HFFc6 (cell line): Measurements from ENCODE around the gene LEKR1. TPM values are rescaled to one million over a fixed set of nuclear protein-coding genes. Genes with fewer than 3 reads are reported as not detected.

Experiments used
- DNase-seq: peaks from one replicate; pipeline ENCODE4 v3.0.0-alpha.2; 2018
- H3K27ac Mint-ChIP-seq: 2 replicates; pipeline ENCODE4 v1.8.0; 2020; ENCODE audit warnings: mild to moderate bottlenecking, mixed read lengths
- H3K27me3 Mint-ChIP-seq: 2 replicates; pipeline ENCODE4 v1.8.0; 2021; ENCODE audit warnings: mild to moderate bottlenecking, moderate library complexity, mixed read lengths; ENCODE audit not compliant: insufficient read depth
- H3K36me3 Mint-ChIP-seq: 2 replicates; pipeline ENCODE4 v1.8.0; 2021; ENCODE audit warnings: low read depth, mixed read lengths
- H3K4me1 Mint-ChIP-seq: 2 replicates; pipeline ENCODE4 v1.8.0; 2020; ENCODE audit warnings: low read depth, mixed read lengths
- H3K4me3 Mint-ChIP-seq: 2 replicates; pipeline ENCODE4 v1.8.0; 2020; ENCODE audit warnings: mild to moderate bottlenecking, moderate library complexity, mixed read lengths
- H3K9me3 Mint-ChIP-seq: 2 replicates; pipeline ENCODE4 v1.8.0; 2020; ENCODE audit warnings: mild to moderate bottlenecking, mixed read lengths
- total RNA-seq, 6 experiments: library from RNA; stranded (reverse); fragmentation: NEBNext Ultra II Directional; extraction: Animal tissue kit (Norgen Biotek cat#: 25700); gene quantifications; 2 replicates in 1 of 6; 3 replicates in 5 of 6; pipeline ENCODE4 v1.2.3, GENCODE V29; 2021
- TF ChIP-seq, protein P1 (sequence below): fragments of 200-600 bp; sonication (generic); IDR thresholded peaks from 2 replicates; pipeline ENCODE4 v1.5.0; 2021; ENCODE audit warnings: antibody characterized with exemption, mild to moderate bottlenecking

LEKR1 gene
- total RNA-seq, 6 experiments from 2014 or later, result 0.40 to 1.0 (median 0.77) TPM

DNA sequence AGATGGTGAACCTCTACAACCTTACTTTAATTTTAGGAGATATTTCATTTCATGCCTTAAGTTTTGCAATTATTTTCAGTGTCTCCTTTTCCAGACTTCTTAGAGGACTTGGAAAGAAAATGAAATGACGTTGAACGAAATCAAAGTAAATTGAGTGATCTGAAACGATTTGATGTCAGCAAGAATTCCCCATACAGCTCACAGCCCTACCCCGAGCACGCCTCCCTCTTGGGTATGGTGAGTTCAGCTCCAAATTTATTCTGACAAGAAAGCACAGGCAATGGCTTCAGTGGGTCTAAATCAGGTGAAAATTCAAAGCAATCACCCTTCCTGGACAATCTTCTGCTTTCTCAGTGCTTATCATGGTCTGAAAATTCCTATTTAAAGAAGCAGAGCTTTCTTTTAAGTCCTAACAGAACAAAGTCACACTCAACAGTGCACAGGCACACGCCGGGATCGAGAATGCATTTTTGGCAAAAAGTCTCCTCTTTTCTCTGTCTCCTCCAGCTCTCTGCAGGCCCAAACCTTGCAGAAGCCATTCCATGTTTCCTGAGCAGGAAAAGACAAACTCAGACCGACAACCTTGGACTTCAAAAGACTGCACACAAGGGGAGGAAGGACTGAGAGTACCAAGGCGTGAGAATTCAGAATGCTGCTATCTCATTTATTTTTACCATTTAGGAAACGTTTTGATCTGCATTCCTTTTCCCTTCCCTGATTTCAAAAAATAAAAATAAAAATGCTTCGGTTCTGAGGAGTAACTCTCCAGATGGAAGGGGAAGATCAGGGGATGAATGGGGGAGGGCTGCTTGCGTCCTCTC, 261.8 kb downstream of the LEKR1 start:
- Mint-ChIP-seq H3K4me3 (peak overlapping the region; percentile 89), H3K27ac (peak overlapping the region; percentile 95), H3K9me3 (no peaks in the 10 kb centered on the region), H3K4me1 (peaks cover 58% of the 10 kb centered on the region), H3K27me3 (no peaks in the 10 kb centered on the region; the same call in 1 of the 2 replicates), H3K36me3 (no peaks in the 10 kb centered on the region)
- TF ChIP-seq, protein P1, sequence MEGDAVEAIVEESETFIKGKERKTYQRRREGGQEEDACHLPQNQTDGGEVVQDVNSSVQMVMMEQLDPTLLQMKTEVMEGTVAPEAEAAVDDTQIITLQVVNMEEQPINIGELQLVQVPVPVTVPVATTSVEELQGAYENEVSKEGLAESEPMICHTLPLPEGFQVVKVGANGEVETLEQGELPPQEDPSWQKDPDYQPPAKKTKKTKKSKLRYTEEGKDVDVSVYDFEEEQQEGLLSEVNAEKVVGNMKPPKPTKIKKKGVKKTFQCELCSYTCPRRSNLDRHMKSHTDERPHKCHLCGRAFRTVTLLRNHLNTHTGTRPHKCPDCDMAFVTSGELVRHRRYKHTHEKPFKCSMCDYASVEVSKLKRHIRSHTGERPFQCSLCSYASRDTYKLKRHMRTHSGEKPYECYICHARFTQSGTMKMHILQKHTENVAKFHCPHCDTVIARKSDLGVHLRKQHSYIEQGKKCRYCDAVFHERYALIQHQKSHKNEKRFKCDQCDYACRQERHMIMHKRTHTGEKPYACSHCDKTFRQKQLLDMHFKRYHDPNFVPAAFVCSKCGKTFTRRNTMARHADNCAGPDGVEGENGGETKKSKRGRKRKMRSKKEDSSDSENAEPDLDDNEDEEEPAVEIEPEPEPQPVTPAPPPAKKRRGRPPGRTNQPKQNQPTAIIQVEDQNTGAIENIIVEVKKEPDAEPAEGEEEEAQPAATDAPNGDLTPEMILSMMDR, result no peak
- DNase-seq, result no peak

DNA sequence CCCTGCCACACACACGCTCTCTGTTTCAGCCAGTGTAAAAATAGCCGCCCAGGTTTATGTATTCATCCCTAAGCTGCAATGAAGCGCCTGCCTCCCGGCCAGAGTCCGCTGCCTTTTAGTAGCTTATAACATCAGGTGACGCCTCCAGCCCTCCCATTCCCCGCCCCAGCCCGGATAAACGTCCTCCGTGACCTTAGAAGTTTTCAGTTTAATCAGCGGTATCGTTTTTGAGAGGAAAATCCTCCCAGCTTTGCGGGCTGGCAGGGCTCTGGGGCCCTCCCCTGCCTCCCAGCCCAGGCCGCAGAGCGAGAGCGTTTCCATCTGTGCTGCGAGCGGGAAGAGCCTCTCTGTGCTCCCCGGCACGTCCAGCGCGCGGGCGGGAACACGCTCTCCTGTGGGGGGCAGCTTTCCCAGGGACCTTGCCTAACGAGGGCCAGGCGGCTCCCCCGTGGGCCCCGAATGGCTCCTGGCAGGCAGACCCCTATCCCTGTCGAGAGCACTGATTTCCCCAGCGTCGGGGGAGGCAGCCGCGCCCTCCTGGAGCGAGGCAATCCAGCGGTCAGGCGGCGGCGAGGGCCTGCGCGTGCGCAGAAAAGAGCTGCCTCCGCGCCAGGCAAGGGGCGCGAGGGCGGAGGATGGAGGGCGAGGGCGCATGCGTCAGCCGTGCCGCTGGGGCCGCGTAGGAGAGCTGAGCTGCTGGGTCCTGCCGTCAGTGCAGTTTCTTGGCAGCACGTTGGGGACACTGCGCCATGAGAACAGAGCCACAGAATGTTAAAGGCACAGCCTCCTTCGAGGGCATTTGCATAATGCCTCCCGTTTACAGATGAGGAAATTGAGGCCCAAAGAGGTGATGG, 262.7 kb downstream of the LEKR1 start:
- peak; percentile 87 for DNase-seq
- no peaks in the 10 kb centered on the region for H3K36me3 Mint-ChIP-seq
- H3K27me3 Mint-ChIP-seq, result no peaks in the 10 kb centered on the region; the same call in 1 of the 2 replicates
- peak overlapping the region; percentile 95 for H3K27ac Mint-ChIP-seq
- H3K4me1 Mint-ChIP-seq, result peaks cover 51% of the 10 kb centered on the region
- TF ChIP-seq, protein P1, result peak; percentile 54
- H3K4me3 Mint-ChIP-seq, result peak overlapping the region; percentile 89
- no peaks in the 10 kb centered on the region for H3K9me3 Mint-ChIP-seq

DNA sequence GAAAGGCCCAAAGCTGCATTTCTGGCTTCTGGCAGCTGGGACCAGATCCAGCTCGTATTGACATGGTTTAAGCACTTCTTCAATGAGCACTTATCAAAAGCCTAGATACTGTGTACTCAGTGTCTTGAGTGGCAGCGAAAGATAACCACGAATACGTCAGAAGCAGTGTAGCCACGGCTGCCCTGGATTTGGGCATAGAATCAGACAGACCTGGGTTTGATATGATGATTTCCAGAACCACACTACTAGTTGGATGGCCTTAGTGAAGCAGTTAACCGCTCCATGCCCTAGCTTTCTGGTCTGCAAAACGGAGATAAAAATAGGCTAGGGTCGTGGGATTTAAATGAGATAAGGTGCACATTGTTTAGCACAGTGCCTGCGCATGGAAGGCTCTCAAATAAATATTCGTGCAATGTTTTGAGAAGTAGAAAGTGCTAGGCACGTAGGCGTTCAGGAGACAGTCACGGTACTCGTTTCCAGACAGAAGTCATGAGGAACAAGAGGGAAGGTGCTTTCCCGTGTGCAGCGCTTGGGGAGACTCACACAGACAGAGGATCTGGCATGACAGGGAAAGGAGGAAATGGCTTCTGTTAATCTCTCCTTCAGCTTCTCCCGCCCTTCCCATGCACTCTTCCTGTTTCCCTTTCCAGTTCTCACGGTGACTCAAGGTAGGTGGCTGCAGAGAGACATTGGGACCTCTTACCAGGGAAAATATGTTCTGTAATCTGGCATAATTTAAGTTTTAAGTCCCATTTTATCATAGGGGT, 263.5 kb downstream of the LEKR1 start:
- H3K27me3 Mint-ChIP-seq, result no peaks in the 10 kb centered on the region; the same call in 1 of the 2 replicates
- H3K4me1 Mint-ChIP-seq, result peaks cover 54% of the 10 kb centered on the region
- TF ChIP-seq, protein P1, result no peak
- H3K36me3 Mint-ChIP-seq, result no peaks in the 10 kb centered on the region
- peak overlapping the region; percentile 89 for H3K4me3 Mint-ChIP-seq
- H3K9me3 Mint-ChIP-seq, result no peaks in the 10 kb centered on the region
- peak overlapping the region; percentile 95 for H3K27ac Mint-ChIP-seq
- DNase-seq, result no peak

DNA sequence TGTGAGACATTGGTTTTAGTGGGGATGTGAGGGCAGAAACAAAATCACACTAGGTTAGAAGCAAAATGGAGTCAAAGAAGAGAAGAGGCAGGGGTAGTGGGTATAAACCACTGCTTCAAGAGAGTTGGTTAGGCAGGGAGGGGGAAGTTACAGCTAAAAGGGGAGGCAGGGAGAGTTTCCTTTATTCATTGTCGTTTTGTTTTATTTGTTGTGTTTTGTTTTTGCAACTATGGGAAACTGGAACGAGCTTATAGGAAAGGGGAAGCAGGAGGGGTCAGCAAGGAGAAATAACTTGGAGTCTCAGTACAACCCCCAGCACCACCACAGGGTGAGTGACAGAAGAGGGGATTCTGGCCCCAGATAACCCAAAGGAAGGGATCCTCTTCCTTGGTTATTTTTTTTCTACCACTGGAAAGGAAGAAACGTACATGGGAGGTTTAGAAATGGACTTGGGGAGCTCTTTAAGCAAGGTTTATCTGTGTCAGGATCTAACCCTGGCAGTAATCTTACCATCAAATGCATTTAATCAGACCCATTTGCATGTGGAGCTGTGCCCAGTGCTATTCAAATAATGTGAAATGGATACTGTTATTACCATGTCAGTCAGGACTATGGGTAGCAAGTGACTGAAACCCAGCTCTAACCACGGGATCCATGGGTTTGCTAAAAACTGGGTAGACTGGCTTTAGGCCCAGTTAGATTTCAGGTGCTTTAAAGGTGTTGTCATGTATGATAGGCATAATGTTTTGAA, 265.1 kb downstream of the LEKR1 start:
- Mint-ChIP-seq H3K4me1 (peaks cover 60% of the 10 kb centered on the region), H3K27me3 (peaks cover 3% of the 10 kb centered on the region; the same call in 1 of the 2 replicates), H3K27ac (no peak overlapping the region), H3K36me3 (no peaks in the 10 kb centered on the region), H3K4me3 (no peak overlapping the region), H3K9me3 (no peaks in the 10 kb centered on the region)
- TF ChIP-seq, protein P1, result no peak
- no peak for DNase-seq
